MM.1S (cell line): ENCODE data around the gene RFPL3.

ENCODE experiments used
- CTCF ChIP-seq: fragments of 300-600 bp; sonication (generic); IDR thresholded peaks from 2 replicates; pipeline ENCODE4 v1.5.1; 2016; ENCODE audit warnings: antibody characterized with exemption, low read length, mixed read lengths
- EZH2 ChIP-seq: fragments of 300-600 bp; sonication (generic); optimal IDR thresholded peaks from 2 replicates; pipeline ENCODE3; 2017; ENCODE audit warnings: low read depth, mild to moderate bottlenecking, antibody characterized with exemption, low read length, mixed read lengths
- EZH2phosphoT487 ChIP-seq: fragments of 300-600 bp; sonication (generic); IDR thresholded peaks from 2 replicates; pipeline ENCODE4 v1.6.1; 2018; ENCODE audit warnings: antibody characterized with exemption, low read length

GRCh38 chr22:32404021-32404420, 46.4 kb downstream of the RFPL3 start:
- TF ChIP-seq CTCF, result no peak
- no peak for TF ChIP-seq EZH2
- no peak for TF ChIP-seq EZH2phosphoT487
